Measurements from ENCODE around the gene EXOC3.

DNA sequence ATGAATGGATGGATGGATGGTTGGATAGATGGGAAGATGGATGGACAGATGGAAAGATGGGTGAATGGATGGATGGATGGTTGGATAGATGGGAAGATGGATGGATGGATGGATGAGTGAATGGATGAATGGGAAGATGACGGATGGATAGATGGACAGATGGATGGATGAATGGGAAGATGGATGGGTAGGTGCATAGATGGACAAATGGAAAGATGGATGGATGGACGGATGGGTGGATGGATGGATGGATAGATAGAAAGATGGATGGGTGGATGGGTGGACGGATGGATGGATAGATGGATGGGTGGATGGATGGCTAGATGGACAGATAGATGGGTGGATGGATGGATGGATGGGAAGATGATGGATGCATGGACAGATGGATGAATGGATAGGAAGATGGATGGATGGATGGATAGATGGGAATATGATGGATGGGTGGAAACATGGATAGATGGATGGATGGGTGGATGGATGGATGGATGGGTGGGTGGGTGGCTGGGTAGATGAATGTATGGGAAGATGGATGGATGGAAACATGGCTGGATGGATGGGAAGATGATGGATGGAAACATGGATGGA is 16.5 kb upstream of the EXOC3 start:
- TF ChIP-seq CTCF (IDR thresholded peaks at IDR 0.05; ENCODE audit: low read depth, low read length) (no peak), EZH2phosphoT487 (IDR thresholded peaks at IDR 0.05; ENCODE audit: low read depth) (no peak)
